Measurements from ENCODE around the gene NAGA.

DNA sequence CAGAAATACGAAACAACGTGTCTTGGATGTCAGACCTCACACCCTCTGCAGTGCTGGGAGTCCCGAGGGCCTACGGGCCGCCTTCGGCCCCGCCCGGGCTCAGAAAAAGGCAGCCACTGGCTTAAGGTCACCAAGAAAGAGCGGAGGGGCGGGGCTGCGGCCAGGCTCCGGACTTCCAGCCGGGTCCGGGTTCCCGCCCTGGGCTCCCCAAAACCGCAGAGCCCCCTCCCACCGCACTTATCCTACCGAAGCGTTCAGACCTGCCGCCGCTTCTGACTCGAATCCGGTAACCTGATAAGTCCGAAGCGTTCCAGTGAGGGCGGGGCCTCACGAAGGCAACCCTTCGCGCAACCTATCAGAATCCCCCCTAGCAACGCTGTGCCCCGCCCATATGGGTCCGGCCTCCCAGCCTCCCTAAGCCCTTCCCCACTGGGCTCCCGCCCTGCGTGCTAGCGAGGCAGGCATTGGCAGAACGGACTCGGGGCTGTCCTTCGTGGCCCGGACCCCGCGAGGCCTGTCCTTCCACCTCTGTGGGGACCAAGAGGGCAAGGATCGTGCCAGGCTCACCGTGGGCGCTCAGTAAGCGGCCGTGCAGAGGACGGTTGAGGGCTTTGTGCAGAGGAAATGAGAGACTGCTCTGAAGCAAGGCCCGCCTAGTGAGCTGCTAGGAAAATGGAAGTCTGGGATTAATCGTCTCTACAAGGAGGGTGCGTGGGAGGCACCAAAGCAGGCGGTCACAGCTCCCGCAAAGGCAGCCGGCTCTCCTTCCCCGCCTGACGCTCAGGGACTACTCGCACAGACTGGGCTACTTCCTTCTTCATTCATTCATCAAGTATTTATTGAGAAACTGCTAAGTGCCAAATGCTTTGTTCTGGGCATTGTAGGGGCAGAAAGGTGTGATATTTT, at the start of gene NAGA:
- TF ChIP-seq, protein P1, sequence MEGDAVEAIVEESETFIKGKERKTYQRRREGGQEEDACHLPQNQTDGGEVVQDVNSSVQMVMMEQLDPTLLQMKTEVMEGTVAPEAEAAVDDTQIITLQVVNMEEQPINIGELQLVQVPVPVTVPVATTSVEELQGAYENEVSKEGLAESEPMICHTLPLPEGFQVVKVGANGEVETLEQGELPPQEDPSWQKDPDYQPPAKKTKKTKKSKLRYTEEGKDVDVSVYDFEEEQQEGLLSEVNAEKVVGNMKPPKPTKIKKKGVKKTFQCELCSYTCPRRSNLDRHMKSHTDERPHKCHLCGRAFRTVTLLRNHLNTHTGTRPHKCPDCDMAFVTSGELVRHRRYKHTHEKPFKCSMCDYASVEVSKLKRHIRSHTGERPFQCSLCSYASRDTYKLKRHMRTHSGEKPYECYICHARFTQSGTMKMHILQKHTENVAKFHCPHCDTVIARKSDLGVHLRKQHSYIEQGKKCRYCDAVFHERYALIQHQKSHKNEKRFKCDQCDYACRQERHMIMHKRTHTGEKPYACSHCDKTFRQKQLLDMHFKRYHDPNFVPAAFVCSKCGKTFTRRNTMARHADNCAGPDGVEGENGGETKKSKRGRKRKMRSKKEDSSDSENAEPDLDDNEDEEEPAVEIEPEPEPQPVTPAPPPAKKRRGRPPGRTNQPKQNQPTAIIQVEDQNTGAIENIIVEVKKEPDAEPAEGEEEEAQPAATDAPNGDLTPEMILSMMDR (IDR thresholded peaks at IDR 0.05; ENCODE audit: low read depth, low read length) = no peak
- no peak for TF ChIP-seq EZH2phosphoT487 (IDR thresholded peaks at IDR 0.05; ENCODE audit: low read depth)

Measured in OCI-LY3 (cell line).